ENCODE data around the gene RAB11FIP3. TPM values are rescaled to one million over a fixed set of nuclear protein-coding genes. Genes with fewer than 3 reads are reported as not detected.

RAB11FIP3 gene
- total RNA-seq, 1 experiment from 2014 or later: 37.5 TPM

DNA sequence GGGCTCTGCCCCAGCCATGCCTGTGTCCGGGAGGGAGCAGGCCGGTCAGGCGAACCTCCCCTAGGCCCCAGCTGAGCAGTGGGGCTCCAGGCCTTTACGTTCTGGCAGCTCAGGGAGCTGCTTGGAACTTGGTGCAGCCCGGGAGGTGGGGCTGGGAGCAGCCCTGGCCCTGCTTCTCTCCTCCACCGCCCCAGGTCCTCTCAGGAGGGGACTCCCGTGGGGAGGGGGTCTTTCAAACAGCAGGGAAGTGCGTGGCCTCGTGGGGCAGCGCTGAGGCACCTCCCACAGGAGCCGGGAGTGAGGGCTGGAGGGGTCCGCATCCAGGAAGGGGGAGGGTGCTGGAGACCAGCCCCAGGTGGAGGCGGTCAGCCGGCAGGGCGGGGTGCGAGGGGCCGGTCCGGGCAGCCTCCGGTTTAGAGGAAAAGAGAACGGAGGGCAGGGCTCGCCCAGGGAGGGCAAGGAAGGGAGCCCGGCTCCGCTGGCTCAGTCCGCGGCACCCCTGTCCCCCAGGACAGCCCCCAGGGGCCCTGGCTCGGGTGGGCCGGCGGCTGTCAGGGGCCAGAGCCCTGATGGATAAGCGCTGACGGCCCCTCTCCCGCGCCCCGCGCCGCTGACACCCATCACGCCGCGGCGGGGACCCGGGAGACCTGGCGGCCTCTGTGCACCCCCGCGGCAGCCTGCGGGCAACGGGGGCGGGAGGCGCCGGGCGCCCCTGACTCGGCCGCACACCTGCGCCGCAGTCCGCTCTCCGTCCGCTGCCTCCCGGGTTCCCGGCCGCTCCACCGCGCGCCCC is 134.2 kb downstream of the RAB11FIP3 start:
- CTCF ChIA-PET: interaction anchor here (0.6 to 0.7 kb wide), 3 partner anchors 9 to 124 kb away, joined by 3 read pairs; no protein-coding TSS in a partner anchor
- BruUV-seq (replicated peaks): no TSS peak

DNA sequence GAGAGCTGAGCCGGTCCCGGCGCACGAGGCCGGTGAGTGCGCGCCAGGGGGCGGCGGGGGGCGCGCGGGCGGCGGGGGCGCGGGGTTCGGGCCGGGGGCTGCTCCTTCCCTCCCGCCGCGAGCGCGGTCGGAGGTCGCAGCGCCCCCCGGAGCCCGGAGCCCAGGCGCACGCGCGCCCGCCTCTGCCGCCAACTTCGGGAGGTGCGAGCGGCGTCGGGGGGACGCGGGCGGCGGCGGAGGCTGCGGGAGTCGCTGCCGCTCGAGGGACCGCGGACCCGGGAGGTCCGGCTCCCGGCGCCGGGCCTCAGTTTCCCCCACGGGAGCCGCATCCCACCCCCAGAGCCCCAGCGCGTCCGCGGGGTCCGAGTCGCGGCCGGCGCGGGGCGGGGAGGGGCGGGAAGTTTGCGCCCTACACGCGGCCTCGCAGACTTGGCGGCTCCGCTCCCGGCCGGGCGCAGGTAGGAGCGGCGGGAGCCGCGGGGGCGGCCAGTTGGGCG is 134.8 kb downstream of the RAB11FIP3 start, which contains the start of gene PRR35:
TSS of gene PRR35 (plus strand) at position 191 of the 497 bp plus-strand sequence. CDS start 2,901 bp downstream, outside the sequence.
- Mint-ChIP-seq H3K36me3 (ENCODE audit: insufficient read depth, unreplicated experiment) (no peaks in the 10 kb centered on the region), H3K4me1 (ENCODE audit: insufficient read depth, unreplicated experiment) (no peaks in the 10 kb centered on the region), H3K9me3 (ENCODE audit: unreplicated experiment) (no peaks in the 10 kb centered on the region), H3K27ac (ENCODE audit: low read depth, unreplicated experiment) (no peak within 1 kb of the TSS), H3K4me3 (ENCODE audit: unreplicated experiment) (no peak within 1 kb of the TSS), H3K27me3 (ENCODE audit: insufficient read depth, unreplicated experiment) (no peaks in the 10 kb centered on the region)
- ChIA-PET CTCF (interaction anchor here (0.6 to 0.7 kb wide), 2 partner anchors 10 to 76 kb away, joined by 3 read pairs; no protein-coding TSS in a partner anchor), POLR2A (no interaction called here)
- no peak for DNase-seq (ENCODE audit: unreplicated experiment)
- BruUV-seq (replicated peaks): no TSS peak
- intact Hi-C loops (cut with micrococcal nuclease): no loop called here
- TF ChIP-seq, protein P1, sequence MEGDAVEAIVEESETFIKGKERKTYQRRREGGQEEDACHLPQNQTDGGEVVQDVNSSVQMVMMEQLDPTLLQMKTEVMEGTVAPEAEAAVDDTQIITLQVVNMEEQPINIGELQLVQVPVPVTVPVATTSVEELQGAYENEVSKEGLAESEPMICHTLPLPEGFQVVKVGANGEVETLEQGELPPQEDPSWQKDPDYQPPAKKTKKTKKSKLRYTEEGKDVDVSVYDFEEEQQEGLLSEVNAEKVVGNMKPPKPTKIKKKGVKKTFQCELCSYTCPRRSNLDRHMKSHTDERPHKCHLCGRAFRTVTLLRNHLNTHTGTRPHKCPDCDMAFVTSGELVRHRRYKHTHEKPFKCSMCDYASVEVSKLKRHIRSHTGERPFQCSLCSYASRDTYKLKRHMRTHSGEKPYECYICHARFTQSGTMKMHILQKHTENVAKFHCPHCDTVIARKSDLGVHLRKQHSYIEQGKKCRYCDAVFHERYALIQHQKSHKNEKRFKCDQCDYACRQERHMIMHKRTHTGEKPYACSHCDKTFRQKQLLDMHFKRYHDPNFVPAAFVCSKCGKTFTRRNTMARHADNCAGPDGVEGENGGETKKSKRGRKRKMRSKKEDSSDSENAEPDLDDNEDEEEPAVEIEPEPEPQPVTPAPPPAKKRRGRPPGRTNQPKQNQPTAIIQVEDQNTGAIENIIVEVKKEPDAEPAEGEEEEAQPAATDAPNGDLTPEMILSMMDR (IDR thresholded peaks at IDR 0.05; ENCODE audit: unreplicated experiment): no peak

More for the DNA sequence above, 134.2 kb downstream of the RAB11FIP3 start:
- H3K4me3 Mint-ChIP-seq (ENCODE audit: unreplicated experiment): no peak overlapping the region
- DNase-seq (ENCODE audit: unreplicated experiment): no peak
- H3K9me3 Mint-ChIP-seq (ENCODE audit: unreplicated experiment): no peaks in the 10 kb centered on the region
- intact Hi-C loops (cut with micrococcal nuclease): no loop called here
- H3K27ac Mint-ChIP-seq (ENCODE audit: low read depth, unreplicated experiment): no peak overlapping the region
- H3K27me3 Mint-ChIP-seq (ENCODE audit: insufficient read depth, unreplicated experiment): no peaks in the 10 kb centered on the region
- POLR2A ChIA-PET: no interaction called here
- H3K36me3 Mint-ChIP-seq (ENCODE audit: insufficient read depth, unreplicated experiment): no peaks in the 10 kb centered on the region
- TF ChIP-seq, protein P1 (IDR thresholded peaks at IDR 0.05; ENCODE audit: unreplicated experiment): no peak
- no peaks in the 10 kb centered on the region for H3K4me1 Mint-ChIP-seq (ENCODE audit: insufficient read depth, unreplicated experiment)

DNA sequence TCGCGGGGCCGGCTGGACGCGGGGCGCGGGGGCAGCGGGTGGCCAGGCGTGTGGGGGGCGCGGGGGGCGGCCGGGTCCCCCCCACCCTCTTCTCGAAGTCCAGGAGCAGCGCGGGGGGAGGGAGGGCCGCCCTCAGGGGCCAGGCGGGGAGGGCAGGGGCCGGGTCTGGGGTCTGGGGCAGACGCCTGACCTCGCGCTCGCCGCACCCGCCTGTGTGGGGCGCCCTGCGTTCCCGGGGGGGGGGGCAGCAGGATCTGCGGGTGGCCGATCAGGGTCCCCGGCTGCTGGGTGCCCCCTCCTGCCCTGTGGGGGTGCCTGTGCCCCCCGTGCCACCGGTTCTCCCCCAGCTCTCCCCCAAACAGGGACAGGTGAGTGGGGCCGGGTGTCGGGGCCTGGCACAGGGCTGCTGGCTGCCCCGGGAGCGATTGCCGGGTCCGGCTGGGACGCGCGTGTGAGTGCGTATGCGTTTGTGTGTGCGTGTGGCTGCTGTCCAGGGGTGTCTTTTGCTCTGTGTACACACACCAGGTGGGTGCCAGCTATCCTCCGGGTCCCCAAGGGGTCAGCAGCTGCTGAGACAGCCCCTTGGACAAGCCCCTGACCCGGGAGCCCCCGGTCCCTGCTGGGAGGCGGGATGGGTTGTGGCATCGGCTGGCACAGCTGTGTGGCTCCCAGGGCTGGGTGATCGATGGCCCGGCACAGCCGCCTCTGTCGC is 135.4 kb downstream of the RAB11FIP3 start:
- Mint-ChIP-seq H3K4me3 (ENCODE audit: unreplicated experiment) (no peak overlapping the region), H3K36me3 (ENCODE audit: insufficient read depth, unreplicated experiment) (no peaks in the 10 kb centered on the region), H3K27me3 (ENCODE audit: insufficient read depth, unreplicated experiment) (no peaks in the 10 kb centered on the region), H3K4me1 (ENCODE audit: insufficient read depth, unreplicated experiment) (no peaks in the 10 kb centered on the region), H3K27ac (ENCODE audit: low read depth, unreplicated experiment) (no peak overlapping the region), H3K9me3 (ENCODE audit: unreplicated experiment) (no peaks in the 10 kb centered on the region)
- intact Hi-C loops (cut with micrococcal nuclease): no loop called here
- DNase-seq (ENCODE audit: unreplicated experiment): no peak
- ChIA-PET CTCF (interaction anchor here (0.6 to 0.7 kb wide), 2 partner anchors 10 to 76 kb away, joined by 3 read pairs; no protein-coding TSS in a partner anchor), POLR2A (no interaction called here)
- BruUV-seq (replicated peaks): no TSS peak
- TF ChIP-seq, protein P1 (IDR thresholded peaks at IDR 0.05; ENCODE audit: unreplicated experiment): no peak

DNA sequence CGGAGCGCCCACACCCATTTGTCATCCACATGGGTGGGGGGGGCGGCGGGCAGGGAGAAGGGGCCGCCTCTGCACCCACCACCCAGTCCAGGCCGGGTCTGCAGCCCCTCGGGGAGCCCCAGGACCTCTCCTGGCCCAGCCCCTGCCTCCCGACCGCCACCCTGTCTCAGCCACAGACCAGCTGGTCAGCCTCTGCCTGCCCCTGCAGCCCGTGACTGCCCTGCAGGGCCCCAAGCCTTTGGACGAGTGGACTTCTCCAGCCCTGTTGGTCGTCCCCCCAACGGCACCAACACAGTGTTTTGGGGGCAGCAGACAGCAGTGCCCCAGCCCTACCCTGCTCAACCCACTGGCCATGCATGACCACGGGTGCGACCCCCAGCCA is 136.0 kb downstream of the RAB11FIP3 start:
- no peaks in the 10 kb centered on the region for H3K27me3 Mint-ChIP-seq (ENCODE audit: insufficient read depth, unreplicated experiment)
- intact Hi-C loops (cut with micrococcal nuclease): no loop called here
- TF ChIP-seq, protein P1 (IDR thresholded peaks at IDR 0.05; ENCODE audit: unreplicated experiment): no peak
- no peaks in the 10 kb centered on the region for H3K9me3 Mint-ChIP-seq (ENCODE audit: unreplicated experiment)
- POLR2A ChIA-PET: no interaction called here
- no peaks in the 10 kb centered on the region for H3K4me1 Mint-ChIP-seq (ENCODE audit: insufficient read depth, unreplicated experiment)
- H3K27ac Mint-ChIP-seq (ENCODE audit: low read depth, unreplicated experiment): no peak overlapping the region
- no peak for DNase-seq (ENCODE audit: unreplicated experiment)
- no peaks in the 10 kb centered on the region for H3K36me3 Mint-ChIP-seq (ENCODE audit: insufficient read depth, unreplicated experiment)
- no TSS peak for BruUV-seq (replicated peaks)
- H3K4me3 Mint-ChIP-seq (ENCODE audit: unreplicated experiment): no peak overlapping the region
- CTCF ChIA-PET: no interaction called here

All from MCF 10A (cell line).